NCI-H1092 (cell line): ENCODE measurements around the gene HCN4.
"Not testable (repeated sequence)": the region's sequence is repeated elsewhere in the genome, so short reads cannot be mapped to it uniquely, and the experiment has no call there.

Experiments
- DNase-seq: peaks from one replicate; lab custom pipeline; 2025; lab: John Stamatoyannopoulos, UW

HCN4 gene

DNA sequence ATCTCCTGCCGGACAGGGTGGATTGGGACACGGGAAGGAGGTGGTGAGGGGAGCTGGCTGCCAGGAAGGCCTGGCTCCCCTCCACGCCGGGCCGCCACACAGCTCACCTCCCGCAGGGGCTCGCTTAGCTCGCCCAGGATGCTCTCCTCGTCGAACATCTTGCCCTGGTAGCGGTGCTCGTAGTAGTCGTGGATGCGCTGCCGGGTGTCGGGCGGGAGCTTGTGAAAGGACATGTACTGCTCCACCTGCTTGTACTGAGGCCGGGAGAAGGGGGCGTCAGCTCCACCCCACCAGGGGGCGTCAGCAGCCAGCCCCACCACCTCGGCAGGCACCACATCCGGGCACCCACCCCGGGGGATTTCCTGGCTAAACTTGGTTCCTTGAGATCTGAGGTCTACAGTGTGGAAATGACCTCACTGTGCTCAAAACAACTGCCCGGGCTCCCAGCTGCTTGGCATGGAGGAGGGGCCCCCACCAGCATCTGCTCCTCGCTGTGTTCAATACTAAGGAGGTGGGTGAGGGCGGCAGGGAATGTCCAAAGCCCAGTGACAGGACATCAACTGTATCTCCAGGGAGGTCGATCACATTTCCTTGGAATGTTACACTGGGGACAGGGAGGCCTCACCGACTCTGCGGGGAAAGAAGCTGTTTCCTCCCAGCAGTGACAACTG lies 43.4 kb downstream of the HCN4 start:
- DNase-seq = no peak

DNA sequence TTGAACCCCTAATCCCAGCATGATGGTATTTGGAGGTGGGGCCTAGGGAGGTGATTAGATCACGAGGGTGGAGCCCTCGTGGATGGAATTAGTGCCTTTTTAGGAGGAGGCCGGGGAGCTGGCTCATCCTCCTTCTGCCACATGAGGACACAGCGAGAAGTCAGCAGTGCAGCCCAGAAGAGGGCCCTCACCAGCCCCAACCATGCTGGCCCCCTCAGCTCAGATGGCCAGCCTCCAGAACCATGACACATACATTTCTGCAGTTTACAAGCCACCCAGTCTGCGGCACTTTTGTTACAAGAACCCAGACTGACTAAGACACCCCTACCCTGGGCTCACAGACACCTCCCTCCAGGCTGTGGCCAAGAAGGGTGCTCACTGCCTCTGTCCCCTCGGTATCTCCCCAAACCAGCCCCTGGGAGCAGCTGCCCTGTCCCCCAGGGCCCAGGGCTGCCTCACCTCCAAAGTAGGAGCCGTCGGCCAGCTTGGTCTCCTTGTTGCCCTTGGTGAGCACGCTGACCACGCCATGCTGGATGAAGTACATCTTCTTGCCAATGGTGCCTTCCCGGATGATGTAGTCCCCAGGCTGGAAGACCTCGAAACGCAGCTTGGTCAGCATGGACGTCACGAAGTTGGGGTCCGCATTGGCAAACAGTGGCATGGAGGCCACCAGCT lies 44.1 kb downstream of the HCN4 start:
- DNase-seq = no peak

DNA sequence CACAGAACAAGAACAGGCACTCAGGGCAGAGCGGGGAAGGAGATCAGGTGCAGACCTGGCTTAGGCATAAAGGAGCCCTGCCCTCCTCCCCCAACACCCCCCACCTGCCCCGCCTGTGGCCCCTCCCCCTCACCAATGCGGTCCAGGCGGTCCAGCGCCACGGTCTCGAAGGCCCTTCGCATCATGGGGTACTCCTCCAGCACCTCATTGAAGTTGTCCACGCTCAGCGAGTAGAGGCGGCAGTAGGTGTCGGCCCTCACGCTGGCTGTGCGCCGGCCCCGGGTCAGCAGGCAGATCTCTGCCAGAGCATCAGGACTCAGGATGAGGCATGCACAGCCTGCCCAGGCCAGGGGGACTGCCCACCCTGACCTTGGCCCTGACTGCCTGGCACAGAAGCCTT lies 44.8 kb downstream of the HCN4 start:
- no peak for DNase-seq

DNA sequence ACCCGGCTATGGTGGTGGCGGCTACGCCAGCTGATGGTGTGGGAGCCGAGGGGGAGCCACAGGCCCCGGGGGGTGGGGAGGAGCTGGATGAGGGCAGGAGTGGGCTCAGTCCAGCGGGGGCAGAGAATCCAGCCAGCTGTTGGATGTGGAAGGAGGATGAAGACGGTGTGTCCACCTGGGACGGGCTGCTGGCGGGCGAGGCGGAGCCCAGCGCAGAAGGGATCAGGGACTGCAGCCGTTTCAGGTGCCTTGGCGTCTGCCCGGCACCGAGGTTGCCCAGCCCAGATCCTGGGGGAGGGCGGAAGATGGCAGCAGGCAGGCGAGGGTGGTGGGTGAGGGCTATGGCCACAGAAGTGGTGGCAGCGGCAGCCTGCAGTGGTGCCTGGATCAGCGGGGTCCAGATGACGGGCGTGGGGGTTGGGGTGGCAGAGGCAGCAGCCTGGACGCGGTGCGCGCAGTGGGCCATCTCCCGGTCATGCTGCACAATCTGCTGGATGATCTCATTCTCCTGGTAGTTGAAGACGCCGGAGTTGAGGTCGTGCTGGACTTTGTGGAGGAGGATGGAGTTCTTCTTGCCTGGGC lies 45.3 kb downstream of the HCN4 start:
- DNase-seq = no peak

DNA sequence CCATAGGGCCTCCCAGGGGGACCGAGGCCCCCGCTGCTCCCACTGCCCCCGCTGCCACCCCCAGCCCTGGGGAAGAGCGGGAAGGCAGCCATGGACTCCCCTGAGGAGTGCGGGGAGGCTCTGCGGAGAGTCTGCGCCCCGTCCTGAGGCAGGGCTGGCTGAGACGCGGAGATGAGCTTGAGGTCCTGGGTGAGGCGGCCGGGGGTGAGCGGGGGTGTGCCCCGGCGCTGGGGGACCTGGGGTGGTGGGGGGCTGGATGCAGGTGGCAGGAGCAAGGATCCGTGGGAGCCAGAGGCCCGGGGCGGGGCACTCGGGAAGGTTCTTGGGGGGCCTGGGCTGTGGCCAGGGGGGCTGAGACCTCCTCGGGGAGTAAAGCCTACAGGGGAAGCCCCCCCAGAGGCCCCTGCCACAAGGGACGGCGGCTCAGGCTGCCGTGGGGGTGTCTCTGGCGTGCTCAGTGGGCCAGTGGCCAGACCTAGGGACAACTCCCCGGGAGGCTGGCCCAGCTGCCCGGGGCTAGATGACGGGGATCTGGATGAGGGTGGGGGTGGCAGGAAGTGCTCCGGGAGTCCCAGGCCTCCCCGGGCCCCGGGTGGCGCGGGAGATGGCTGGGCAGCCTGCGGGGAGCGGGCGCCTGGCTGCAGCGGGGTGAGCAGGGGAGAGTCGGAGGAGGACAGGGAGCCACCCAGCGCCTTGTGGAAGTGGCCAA lies 45.9 kb downstream of the HCN4 start:
- no peak for DNase-seq

DNA sequence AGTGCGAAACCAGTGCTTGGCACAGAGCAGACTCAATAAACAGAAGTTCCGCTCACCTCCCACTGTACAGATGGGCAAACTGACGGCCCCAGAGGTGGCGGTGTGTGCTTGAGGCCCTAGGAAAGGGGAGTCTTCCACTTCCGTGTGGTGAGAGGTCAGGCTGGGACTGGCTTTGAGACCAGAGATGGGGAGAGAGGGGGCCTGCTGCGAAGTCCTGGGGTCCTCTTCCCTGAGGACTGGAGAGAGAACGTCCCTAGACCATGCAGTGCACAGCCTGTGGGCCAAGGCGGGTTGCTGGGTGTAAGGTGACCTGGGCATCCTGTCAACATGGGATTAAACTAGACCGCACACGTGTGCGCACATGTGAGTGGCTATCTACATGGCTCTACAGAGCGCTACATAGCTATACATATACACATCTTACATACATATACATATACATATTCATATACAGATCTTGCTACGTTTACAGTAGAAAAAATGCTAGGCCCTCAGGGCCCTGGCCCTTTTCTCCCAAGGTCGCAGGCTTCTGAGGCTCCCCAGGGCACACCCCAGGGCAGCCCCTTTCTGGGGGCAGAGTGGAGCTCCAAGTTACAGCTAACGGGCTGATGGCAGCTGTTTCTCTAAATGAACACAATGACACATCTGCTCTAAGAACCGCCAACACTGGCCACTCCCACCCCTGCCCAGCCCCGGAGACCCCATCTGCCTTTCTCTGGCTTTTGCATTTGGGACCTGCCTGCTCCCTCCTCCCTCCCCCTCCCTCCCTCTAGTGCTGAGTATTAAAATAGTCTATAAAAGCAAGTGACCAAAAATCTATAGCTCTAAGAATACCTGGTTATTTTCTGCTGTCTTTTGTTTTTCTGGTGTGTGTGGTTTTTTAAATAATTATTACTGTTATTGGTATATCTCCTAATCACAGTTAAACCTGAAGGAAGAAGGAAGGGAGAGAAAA lies 47.0 kb downstream of the HCN4 start:
- no peak for DNase-seq

DNA sequence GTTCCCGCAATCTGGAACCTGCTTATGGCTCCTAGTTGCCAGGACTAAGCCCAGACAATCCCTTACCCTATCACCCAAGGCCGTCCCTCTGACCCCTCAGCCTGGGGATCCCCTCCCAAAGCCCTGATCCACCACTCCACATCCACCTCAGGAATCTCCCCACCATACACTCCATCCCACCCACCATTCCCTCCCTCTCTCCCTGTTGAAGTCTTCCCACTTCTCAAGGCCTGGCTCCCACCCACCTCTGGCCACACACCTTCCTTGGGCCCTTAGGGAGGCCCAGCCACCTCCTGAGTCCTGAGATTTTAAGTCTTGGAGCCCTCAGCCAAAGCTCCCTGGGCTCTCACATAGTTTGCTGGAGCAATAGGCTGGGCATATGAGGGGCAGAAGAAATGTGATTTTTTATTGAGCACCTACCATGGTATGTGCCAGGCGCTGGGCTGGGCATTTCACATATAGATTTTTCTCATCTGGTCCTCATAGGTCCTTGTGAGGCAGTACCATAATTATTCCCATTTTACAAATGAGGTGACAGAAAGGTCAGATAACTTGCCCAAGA lies 48.1 kb downstream of the HCN4 start:
- no peak for DNase-seq

DNA sequence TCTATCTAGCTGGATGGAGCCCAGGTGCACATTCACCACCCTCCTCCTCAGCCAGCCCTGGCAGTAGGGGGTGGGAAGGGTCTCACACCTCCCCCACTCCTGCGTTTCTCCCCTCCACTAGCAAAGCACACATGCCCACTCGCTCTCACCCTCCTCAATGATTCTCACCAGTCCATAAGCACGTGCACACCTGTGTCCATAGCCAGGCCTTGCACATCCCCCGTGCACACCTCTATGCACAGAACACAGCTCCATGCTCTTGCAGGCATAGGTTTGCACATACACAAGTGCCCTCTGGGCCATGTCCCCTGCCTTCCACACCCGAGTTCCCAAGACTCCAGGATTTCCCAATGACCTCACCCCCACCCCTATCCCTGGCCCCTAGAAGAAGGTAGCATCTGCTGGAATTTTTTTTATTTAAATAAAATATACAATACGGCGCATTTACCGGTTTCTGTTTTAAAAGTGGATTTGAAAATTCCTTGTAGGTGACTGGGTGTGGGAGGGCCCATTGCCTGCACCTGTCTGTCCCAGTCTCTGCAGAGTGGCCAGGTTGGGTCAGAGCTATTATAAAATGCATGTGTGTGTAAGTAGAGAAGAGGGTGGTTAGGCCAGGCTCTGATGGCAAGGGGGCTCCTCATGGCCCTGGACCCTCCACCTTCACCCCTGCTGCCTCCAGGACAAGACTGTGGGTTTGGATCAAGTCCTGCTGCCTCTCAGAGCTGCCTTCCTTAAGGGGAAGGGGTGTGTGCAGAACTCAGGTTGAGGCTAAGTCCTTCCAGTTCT lies 49.1 kb downstream of the HCN4 start:
- DNase-seq = no peak

DNA sequence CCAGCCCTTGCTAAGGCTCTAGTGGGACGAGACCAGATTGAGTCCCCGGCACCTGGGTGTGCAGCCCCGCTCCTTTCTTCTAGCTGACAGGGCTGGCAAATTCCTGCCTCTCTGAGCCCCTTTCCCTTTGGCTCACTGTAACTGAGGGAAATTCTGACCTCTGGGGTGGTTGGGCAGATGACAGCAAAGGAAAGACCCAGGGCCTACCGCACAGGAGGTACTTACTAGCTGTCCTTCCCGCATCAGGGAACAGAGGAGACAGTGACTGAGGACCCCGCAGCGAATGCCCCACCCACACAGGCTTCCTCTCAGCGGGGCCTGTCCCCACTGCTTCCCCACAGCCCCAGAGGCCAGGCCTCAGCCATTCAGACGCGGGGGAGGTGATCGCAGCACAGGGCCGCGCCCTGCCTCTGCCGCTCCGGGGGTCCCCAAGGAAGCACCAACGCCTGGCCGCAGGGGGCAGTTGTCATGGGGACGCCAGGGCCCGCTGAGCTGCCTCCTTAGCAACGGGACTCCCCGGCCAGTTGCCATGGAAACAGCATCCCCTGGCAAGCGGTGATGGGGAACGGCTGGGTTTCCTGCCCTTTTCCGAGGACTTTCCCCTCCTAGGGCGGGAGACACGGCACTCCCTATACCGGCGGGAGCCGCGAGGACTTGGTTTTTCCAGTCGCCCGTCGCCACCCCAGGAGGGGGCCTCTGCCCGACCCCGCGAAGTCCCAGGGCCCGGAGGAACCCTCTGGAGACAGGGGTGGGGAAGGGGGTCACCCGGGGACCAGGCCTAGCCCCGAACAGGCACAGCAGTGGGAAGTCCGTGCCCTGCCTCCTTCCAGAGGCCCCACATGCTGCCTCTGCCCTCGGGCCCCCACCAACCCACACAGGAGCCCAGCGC lies 50.1 kb downstream of the HCN4 start:
- DNase-seq = peak; percentile 25

DNA sequence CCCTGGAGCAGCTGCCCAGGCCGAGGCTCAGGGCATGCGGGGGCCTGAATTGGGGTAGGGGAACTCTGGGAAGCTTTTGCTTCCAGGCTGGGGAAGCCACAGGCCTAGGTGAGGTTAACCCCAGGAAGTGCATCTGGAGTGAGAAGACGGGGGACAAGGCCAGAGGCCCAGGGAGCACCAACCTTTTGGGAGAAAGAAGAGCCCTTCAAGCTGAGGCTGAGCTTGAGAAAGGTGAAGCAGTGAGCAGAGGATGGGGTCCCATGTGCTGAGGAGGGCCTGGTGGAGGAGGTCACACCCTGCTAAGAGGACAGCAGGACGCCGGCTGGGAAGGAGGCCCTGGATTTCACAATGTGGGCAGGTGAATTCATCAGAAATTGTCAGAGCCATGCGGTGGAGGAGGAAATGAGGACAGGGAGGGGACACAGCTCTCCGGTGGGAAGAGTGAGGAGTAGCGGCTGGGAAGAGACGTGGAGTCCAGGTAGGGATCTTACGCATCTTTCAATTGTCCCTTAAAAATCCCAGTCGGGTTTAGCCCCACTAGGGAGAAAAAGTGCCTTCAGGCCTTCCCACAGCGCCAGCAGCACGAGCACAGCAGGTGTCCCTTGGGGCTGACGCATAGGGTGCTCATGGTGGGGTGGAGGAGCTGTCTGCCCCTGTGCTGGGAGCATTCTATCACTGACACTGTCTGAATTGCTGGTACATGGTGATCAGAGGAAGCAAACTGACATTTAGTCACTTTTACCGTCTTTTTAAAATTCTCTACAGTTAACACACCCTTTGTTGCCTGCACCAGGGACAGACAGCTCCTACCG lies 50.9 kb downstream of the HCN4 start:
- no peak for DNase-seq

DNA sequence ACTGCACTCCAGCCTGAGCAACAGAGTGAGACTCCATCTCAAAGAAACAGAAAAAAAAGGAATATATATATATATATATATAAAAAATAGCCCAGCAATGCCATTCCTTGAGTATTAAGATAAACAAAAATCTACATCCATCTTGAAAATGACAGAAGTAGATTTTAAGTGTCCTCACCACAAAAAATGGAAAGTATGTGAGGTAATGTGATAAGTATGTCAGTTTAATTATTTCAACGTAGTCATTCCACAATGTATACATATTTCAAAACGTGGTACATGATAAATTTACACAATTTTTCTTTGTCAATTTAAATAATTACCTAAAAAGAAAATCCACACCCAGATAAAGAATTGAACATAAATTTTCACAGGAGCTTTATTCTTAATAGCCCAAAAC lies 54.9 kb downstream of the HCN4 start:
- no peak for DNase-seq

DNA sequence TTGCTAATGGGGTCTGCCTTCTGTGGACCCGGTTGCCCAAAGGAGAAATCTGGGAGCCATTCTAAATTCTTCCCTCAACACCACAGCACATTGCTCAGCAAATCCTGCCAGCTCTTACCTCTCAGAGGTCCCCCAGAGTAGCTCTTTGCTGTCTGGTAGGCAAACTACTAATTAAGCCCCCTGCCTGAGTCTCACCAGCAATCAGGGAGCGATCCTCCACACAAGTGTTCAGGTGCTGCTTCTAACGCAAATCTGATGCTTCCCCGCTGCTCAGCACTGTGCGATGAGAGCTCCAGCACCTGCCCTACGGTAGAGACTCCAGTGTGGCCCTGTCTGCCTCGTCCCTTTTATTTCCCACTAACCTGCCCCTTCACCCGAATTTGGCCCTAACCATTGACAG lies 60.5 kb downstream of the HCN4 start:
- no peak for DNase-seq

DNA sequence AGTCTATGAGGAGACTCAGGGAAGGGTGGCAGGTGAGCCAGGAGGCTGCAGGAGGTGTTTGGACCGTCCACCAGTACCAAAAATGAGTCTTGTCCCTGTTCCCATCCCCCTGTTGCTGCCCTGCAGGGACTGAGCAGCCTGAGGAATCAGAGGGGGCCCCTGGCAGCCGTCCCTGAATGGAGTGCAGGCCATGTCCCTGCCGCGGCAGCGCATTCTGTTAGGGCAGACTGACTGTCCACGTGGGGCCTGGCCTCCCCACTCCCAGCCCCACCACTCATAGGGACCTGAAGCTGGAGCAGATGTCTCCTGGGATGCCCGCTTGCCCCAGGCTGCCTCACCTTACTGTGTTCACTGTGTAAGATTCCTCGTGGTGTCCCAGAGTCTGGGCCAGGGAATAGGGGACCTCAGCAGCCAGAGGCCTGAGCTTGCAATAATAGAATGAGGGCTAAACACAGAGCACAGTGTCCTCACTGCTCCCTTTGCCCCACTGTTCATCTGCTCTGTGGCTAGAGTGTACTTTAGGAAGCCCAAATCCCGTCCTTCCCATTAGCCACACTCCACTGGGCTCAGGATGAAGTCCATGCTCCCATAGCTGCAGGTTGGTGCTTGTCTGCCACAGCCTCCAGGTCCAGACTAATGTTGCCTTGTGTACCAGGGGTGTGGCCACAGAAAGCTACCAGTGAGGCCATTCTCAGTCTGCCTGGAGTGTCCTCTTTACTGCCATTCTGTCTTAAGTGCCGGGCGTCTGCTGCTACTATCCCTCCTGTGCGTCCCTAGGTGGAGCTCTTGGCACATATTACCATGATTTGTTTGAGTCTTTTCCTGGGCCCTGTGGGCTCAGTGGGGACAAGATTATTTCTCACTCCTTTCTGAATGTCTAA lies 63.2 kb downstream of the HCN4 start:
- DNase-seq = peak; percentile 21

DNA sequence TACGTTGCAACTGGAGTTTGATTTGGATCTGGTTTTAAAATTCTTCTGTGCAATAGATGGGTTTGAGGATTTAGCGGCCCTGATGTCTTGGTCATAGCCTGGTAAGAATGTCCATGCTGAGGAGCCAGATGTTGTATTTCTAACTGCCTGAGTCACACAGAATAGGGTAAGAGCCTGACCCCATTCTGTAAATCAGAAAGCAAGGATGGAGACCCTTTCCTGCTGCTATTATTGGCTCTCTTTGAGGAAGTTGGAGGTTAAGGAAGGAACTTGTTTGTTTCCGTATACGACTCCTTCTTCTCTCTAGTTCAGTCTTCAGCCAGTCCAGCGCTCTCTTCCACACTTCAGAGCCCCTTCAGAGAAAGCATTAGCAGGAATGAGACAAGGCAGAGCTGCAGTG lies 65.1 kb downstream of the HCN4 start:
- no peak for DNase-seq

DNA sequence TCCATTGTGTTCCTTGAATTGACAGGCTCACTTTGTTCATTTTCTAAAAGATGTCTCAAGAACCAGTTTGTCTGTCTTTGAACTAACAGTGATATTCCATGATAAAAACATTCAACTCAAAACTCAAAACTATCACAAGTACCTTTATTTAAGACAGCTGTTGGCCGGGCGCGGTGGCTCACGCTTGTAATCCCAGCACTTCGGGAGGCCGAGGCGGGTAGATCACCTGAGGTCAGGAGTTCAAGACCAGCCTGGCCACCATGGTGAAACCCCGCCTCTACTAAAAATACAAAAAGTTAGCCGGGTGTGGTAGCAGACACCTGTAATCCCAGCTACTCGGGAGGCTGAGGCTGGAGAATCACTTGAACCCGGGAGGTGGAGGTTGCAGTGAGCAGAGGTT lies 68.5 kb downstream of the HCN4 start:
- not testable (repeated sequence) for DNase-seq

DNA sequence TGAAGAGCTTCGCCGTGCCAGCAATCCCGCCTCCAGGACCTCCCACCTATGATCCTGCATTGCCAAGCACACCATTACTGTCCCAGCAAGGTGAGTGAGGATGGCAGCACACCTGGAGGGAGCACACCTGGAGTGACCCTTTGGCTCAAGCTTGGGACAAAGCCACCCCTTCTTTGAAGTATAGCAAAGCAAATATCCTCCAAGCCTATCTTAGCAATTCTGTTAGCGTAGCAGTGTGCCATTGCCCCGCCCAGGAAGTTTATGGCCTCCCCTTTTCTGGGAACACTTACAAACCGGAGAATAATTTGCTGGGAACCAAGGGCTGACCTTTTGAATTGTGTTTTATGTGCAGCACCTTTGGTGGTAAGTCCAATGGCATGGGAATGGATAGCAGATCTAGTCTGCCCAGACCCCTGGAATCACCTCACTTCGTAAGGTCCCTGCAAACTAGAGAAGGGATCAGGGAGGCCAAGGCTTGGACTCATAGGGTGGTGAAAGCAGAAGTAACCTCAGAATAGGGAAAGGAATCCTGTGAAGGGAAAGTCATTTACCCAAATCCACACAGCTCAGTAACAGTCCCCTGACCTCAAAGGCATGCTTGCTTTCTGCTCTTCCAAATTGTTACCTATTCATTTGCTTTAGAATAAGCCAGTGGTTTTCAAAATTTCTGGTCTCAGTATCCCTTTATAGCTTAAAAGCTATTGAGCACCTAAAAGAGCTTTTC lies 70.1 kb downstream of the HCN4 start:
- no peak for DNase-seq
